ENCODE measurements around the gene FAM89A.

GRCh38 chr1:231013391-231014015, 26.6 kb downstream of the FAM89A start:
- TF ChIP-seq CTCF (IDR thresholded peaks at IDR 0.05; ENCODE audit: low read depth, low read length, poor library complexity, severe bottlenecking) (no peak), EZH2phosphoT487 (IDR thresholded peaks at IDR 0.05; ENCODE audit: borderline replicate concordance, low read length) (no peak)

All from DOHH2 (cell line).